Adrenal gland (tissue), 5 donors: ENCODE data around the gene TYRO3.

ENCODE experiments used
- CTCF ChIP-seq, 6 experiments: fragments of 450-650 bp in 4 of 6; fragments of 200-600 bp in 2 of 6; sonication (generic) in 1 of 6; IDR thresholded peaks; 1 replicate in 5 of 6; 2 replicates in 1 of 6; pipeline versions ENCODE4 v1.5.1 to v1.8.0; 2016 to 2021; ENCODE audit warnings: antibody characterized with exemption in 6 of 6, mild to moderate bottlenecking in 2 of 6, moderate library complexity in 1 of 6
- POLR2A ChIP-seq, 2 donors: fragments of 450-650 bp; IDR thresholded peaks; one replicate each; pipeline ENCODE4 v1.6.1; 2017; ENCODE audit warnings: antibody characterized with exemption in 2 of 2, mild to moderate bottlenecking in 2 of 2, moderate library complexity in 1 of 2
- donor health status: DM: no; HTN: no; CAD: no.

GRCh38 chr15:41585127-41586047 lies 26.4 kb downstream of the TYRO3 start:
- TF ChIP-seq POLR2A (IDR thresholded peaks at IDR 0.05), result no peak
- TF ChIP-seq CTCF (IDR thresholded peaks at IDR 0.05), result peak in 5 of 6 experiments; percentile 44 to 71 (median 52)
